MCF 10A (cell line): Measurements from ENCODE around the gene AAGAB. TPM values are rescaled to one million over a fixed set of nuclear protein-coding genes. Genes with fewer than 3 reads are reported as not detected.

Experiments
- BruUV-seq: library from RNA; stranded (reverse); fragments of 400-500 nt; replicated peaks from 2 replicates; lab custom pipeline; 2021; lab: Mats Ljungman, UMichigan
- CTCF ChIA-PET: fragments of 300-600 bp; sonication (Branson Sonifier 250); formaldehyde crosslinking; extraction: SDS; loops from one replicate; lab custom pipeline; 2021; ENCODE audit warnings: antibody characterized with exemption, inconsistent platforms; lab: Yijun Ruan, JAX
- POLR2A ChIA-PET: fragments of 300-600, 350-650 bp; sonication (Branson Sonifier 250); formaldehyde crosslinking; extraction: SDS; loops from one replicate; lab custom pipeline; 2020; ENCODE audit warnings: antibody characterized with exemption, inconsistent platforms; lab: Yijun Ruan, JAX
- DNase-seq: peaks from one replicate; pipeline ENCODE4 v3.0.0-alpha.2; 2018; ENCODE audit not compliant: unreplicated experiment
- H3K27ac Mint-ChIP-seq: one replicate; pipeline ENCODE4 v1.8.0; 2022; ENCODE audit warnings: mild to moderate bottlenecking, low read depth, mixed read lengths; ENCODE audit not compliant: unreplicated experiment
- H3K27me3 Mint-ChIP-seq: one replicate; pipeline ENCODE4 v1.8.0; 2022; ENCODE audit warnings: mixed read lengths; ENCODE audit not compliant: insufficient read depth, unreplicated experiment
- H3K36me3 Mint-ChIP-seq: one replicate; pipeline ENCODE4 v1.8.0; 2022; ENCODE audit warnings: mild to moderate bottlenecking, moderate library complexity, mixed read lengths; ENCODE audit not compliant: insufficient read depth, unreplicated experiment
- H3K4me1 Mint-ChIP-seq: one replicate; pipeline ENCODE4 v1.8.0; 2022; ENCODE audit warnings: mixed read lengths; ENCODE audit not compliant: insufficient read depth, unreplicated experiment
- H3K4me3 Mint-ChIP-seq: one replicate; pipeline ENCODE4 v1.8.0; 2022; ENCODE audit warnings: mild to moderate bottlenecking, moderate library complexity, mixed read lengths; ENCODE audit not compliant: unreplicated experiment
- H3K9me3 Mint-ChIP-seq: one replicate; pipeline ENCODE4 v1.8.0; 2022; ENCODE audit warnings: mixed read lengths; ENCODE audit not compliant: unreplicated experiment
- CTCF ChIP-seq: fragments of 200-600 bp; IDR thresholded peaks from one replicate; pipeline ENCODE4 v1.8.0; 2022; ENCODE audit warnings: antibody characterized with exemption, mild to moderate bottlenecking; ENCODE audit not compliant: unreplicated experiment
- intact Hi-C: fragments of 100-400 bp; cut with micrococcal nuclease; formaldehyde crosslinking; loops from 2 replicates; pipeline ENCODE4 v1.14.1; 2022
- total RNA-seq: library from RNA; stranded (reverse); gene quantifications from 2 replicates; pipeline ENCODE4 v1.2.3, GENCODE V29; 2022

Gene AAGAB
- total RNA-seq, 1 experiment from 2014 or later = 52.7 TPM

GRCh38 chr15:67174446-67174845 is 80.0 kb downstream of the AAGAB start:
- peak overlapping the region; percentile 80 for H3K27ac Mint-ChIP-seq
- no peaks in the 10 kb centered on the region for H3K27me3 Mint-ChIP-seq
- peaks cover 54% of the 10 kb centered on the region for H3K4me1 Mint-ChIP-seq
- no peak for TF ChIP-seq CTCF
- H3K9me3 Mint-ChIP-seq = no peaks in the 10 kb centered on the region
- H3K4me3 Mint-ChIP-seq = peak overlapping the region; percentile 50
- POLR2A ChIA-PET = interaction anchor here (0.5 to 4.0 kb wide), 13 partner anchors 13 to 669 kb away, joined by 3 to 26 read pairs (median 4); partner anchors contain the start of genes AAGAB, IQCH and ZWILCH
- BruUV-seq = no TSS peak
- DNase-seq = no peak
- CTCF ChIA-PET = interaction anchor here (0.6 to 0.8 kb wide), 4 partner anchors 8 to 233 kb away, joined by 3 read pairs; no protein-coding TSS in a partner anchor
- intact Hi-C loops = loop anchor here (10.0 kb wide), 1 partner anchor 220 kb away; no protein-coding TSS in a partner anchor
- H3K36me3 Mint-ChIP-seq = peaks cover 44% of the 10 kb centered on the region

- intact Hi-C loops = loop anchor here (10.0 kb wide), 1 partner anchor 219 kb away; no protein-coding TSS in a partner anchor
- H3K27ac Mint-ChIP-seq = peak overlapping the region; percentile 80
- CTCF ChIA-PET = interaction anchor here (0.6 to 0.9 kb wide), 3 partner anchors 31 to 232 kb away, joined by 3 read pairs; no protein-coding TSS in a partner anchor
- no peak for DNase-seq
- H3K27me3 Mint-ChIP-seq = no peaks in the 10 kb centered on the region
- peaks cover 42% of the 10 kb centered on the region for H3K36me3 Mint-ChIP-seq
- no peak for TF ChIP-seq CTCF
- POLR2A ChIA-PET = interaction anchor here (0.7 to 4.0 kb wide), 6 partner anchors 25 to 163 kb away, joined by 3 to 26 read pairs (median 5); partner anchors contain the start of genes AAGAB and IQCH
- peak overlapping the region; percentile 46 for H3K4me3 Mint-ChIP-seq
- H3K9me3 Mint-ChIP-seq = no peaks in the 10 kb centered on the region
- BruUV-seq = no TSS peak
- H3K4me1 Mint-ChIP-seq = peaks cover 52% of the 10 kb centered on the region
Observed at GRCh38 chr15:67173786-67174185, 80.7 kb downstream of the AAGAB start.

- peaks cover 42% of the 10 kb centered on the region for H3K36me3 Mint-ChIP-seq
- CTCF ChIA-PET = interaction anchor here (0.9 kb wide), 2 partner anchors 31 kb away, joined by 3 read pairs; no protein-coding TSS in a partner anchor
- intact Hi-C loops = loop anchor here (10.0 kb wide), 1 partner anchor 218 kb away; no protein-coding TSS in a partner anchor
Observed at GRCh38 chr15:67173005-67173404, 81.5 kb downstream of the AAGAB start.

More at GRCh38 chr15:67173005-67173404, 81.5 kb downstream of the AAGAB start:
- Mint-ChIP-seq H3K27ac (no peak overlapping the region), H3K4me3 (peak overlapping the region; percentile 46), H3K9me3 (no peaks in the 10 kb centered on the region), H3K4me1 (peaks cover 51% of the 10 kb centered on the region), H3K27me3 (no peaks in the 10 kb centered on the region)
- BruUV-seq = no TSS peak
- no peak for TF ChIP-seq CTCF
- DNase-seq = no peak
- POLR2A ChIA-PET = interaction anchor here (1.1 to 4.0 kb wide), 2 partner anchors 22 to 49 kb away, joined by 3 to 26 read pairs; no protein-coding TSS in a partner anchor
